GM12878 (cell line): ENCODE results near the gene TACR2. TPM values are rescaled to one million over a fixed set of nuclear protein-coding genes. Genes with fewer than 3 reads are reported as not detected.

Experiments
- ATAC-seq: fragments of 200-7000 bp; cut with Tn5 transposase; 3 replicates; pipeline ENCODE4 v1.9.1; 2020; ENCODE audit warnings: mild to moderate bottlenecking, moderate library complexity
- BruUV-seq: library from RNA; stranded (reverse); fragments of 400-500 nt; replicated peaks from 2 replicates; lab custom pipeline; 2021; lab: Mats Ljungman, UMichigan
- CTCF ChIA-PET: fragments of 300-600 bp; sonication (Branson Sonifier 250); formaldehyde crosslinking; extraction: SDS; loops from one replicate; lab custom pipeline; 2021; ENCODE audit warnings: inconsistent platforms; lab: Yijun Ruan, JAX
- POLR2A ChIA-PET: fragments of 350-600 bp; formaldehyde crosslinking; extraction: SDS; loops from one replicate; lab custom pipeline; 2021; ENCODE audit warnings: inconsistent platforms; lab: Charles Lee
- RAD21 ChIA-PET: fragments of 300-600 bp; sonication (Branson Sonifier 250); formaldehyde crosslinking; loops from one replicate; lab custom pipeline; 2023; ENCODE audit warnings: antibody characterized with exemption; ENCODE audit not compliant: unreplicated experiment; lab: Charles Lee
- SMC1A ChIA-PET: fragments of 300-600 bp; sonication (Branson Sonifier 250); formaldehyde crosslinking; loops from one replicate; lab custom pipeline; 2023; ENCODE audit not compliant: unreplicated experiment, uncharacterized antibody; lab: Charles Lee
- DNase-seq: peaks from one replicate; pipeline ENCODE4 v3.0.0-alpha.2; 2011; ENCODE audit warnings: low read depth, low spot score
- FAIRE-seq: peaks from 3 replicates; lab custom pipeline; 2011; peaks lifted over from hg19 to GRCh38; lab: Jason Lieb, UNC
- H2AFZ ChIP-seq: 2 replicates; pipeline ENCODE4 v1.6.0; 2011; ENCODE audit warnings: low read depth, low read length, control low read depth; ENCODE audit not compliant: control insufficient read depth
- H3K27ac ChIP-seq: 2 replicates; pipeline ENCODE4 v1.5.1; 2011; ENCODE audit warnings: control low read depth; ENCODE audit not compliant: control insufficient read depth, insufficient read depth
- H3K27me3 ChIP-seq, 2 experiments: replicated peaks in 1 of 2; 2 replicates each; pipeline versions ENCODE4 v1.6.0 to v1.6.1; 2011; ENCODE audit warnings: low read length in 1 of 2; ENCODE audit not compliant: control insufficient read depth in 2 of 2, insufficient read depth in 2 of 2
- H3K36me3 ChIP-seq, 2 experiments: 2 replicates each; pipeline ENCODE4 v1.5.1; 2011; ENCODE audit warnings: low read length in 1 of 2; ENCODE audit not compliant: control insufficient read depth in 2 of 2, insufficient read depth in 2 of 2
- H3K4me1 ChIP-seq: 2 replicates; pipeline ENCODE4 v1.6.1; 2011; ENCODE audit warnings: mild to moderate bottlenecking, low read length, moderate library complexity, mixed read lengths; ENCODE audit not compliant: control insufficient read depth, insufficient read depth
- H3K4me2 ChIP-seq: 2 replicates; pipeline ENCODE4 v1.6.0; 2011; ENCODE audit warnings: control low read depth; ENCODE audit not compliant: control insufficient read depth, insufficient read depth
- H3K4me3 ChIP-seq: fragments of 200-600 bp; sonication (generic); 2 replicates; pipeline ENCODE4 v1.5.1; 2016
- H3K79me2 ChIP-seq: 2 replicates; pipeline ENCODE4 v1.6.0; 2011; ENCODE audit warnings: low read length; ENCODE audit not compliant: control insufficient read depth, insufficient read depth
- H3K9ac ChIP-seq: 2 replicates; pipeline ENCODE4 v1.8.0; 2011; ENCODE audit warnings: low read length, control low read depth, mixed read lengths; ENCODE audit not compliant: control insufficient read depth, insufficient read depth
- H3K9me3 ChIP-seq: replicated peaks from 3 replicates; pipeline ENCODE4 v1.5.1; 2011; ENCODE audit warnings: mild to moderate bottlenecking, low read length; ENCODE audit not compliant: control insufficient read depth, insufficient read depth
- H4K20me1 ChIP-seq: 2 replicates; pipeline ENCODE4 v1.6.0; 2011; ENCODE audit not compliant: control insufficient read depth, insufficient read depth
- CHD2 ChIP-seq: IDR thresholded peaks from 2 replicates; pipeline ENCODE4 v1.6.1; 2011; ENCODE audit warnings: low read depth, low read length, improper control_type of control experiment, borderline replicate concordance
- KDM1A ChIP-seq: fragments of 200-600 bp; sonication (generic); IDR thresholded peaks from 2 replicates; pipeline ENCODE4 v1.6.1; 2016; ENCODE audit warnings: borderline replicate concordance
- MEF2B ChIP-seq: fragments of 450-650 bp; IDR thresholded peaks from 2 replicates; pipeline ENCODE4 v1.6.1; 2018; ENCODE audit warnings: mild to moderate bottlenecking, moderate library complexity; ENCODE audit not compliant: partially characterized antibody, poor library complexity, severe bottlenecking
- NR2C1 ChIP-seq: fragments of 450-650 bp; IDR thresholded peaks from 2 replicates; pipeline ENCODE4 v1.6.1; 2017; ENCODE audit warnings: antibody characterized with exemption, mild to moderate bottlenecking, moderate library complexity
- REST ChIP-seq: IDR thresholded peaks from 2 replicates; pipeline ENCODE4 v1.6.1; 2012; ENCODE audit warnings: mild to moderate bottlenecking, low read depth, low read length
- TBL1XR1 ChIP-seq: IDR thresholded peaks from 2 replicates; pipeline ENCODE4 v1.6.1; 2012; ENCODE audit warnings: low read depth, low read length, improper control_type of control experiment
- TCF7 ChIP-seq: IDR thresholded peaks from 2 replicates; pipeline ENCODE4 v1.6.1; 2014; ENCODE audit warnings: antibody characterized with exemption, borderline replicate concordance
- WRNIP1 ChIP-seq: IDR thresholded peaks from 2 replicates; pipeline ENCODE4 v1.6.1; 2011; ENCODE audit warnings: low read depth, low read length, improper control_type of control experiment, borderline replicate concordance
- ZBTB40 ChIP-seq: fragments of 450-650 bp; IDR thresholded peaks from 2 replicates; pipeline ENCODE4 v1.6.1; 2016; ENCODE audit warnings: mild to moderate bottlenecking, moderate library complexity, borderline replicate concordance
- in situ Hi-C: fragments of 300-500 bp; cut with MboI; formaldehyde crosslinking; loops from 9 replicates; pipeline ENCODE4 v1.14.3; 2018; ENCODE audit warnings: mixed read lengths
- intact Hi-C: fragments of 100-400 bp; cut with micrococcal nuclease; formaldehyde crosslinking; loops from one replicate; pipeline ENCODE4 v1.14.2; 2022; ENCODE audit not compliant: unreplicated experiment
- polyA plus RNA-seq, 11 experiments: library from polyadenylated mRNA; depleted of rRNA in 4 of 11; unstranded in 6 of 11; stranded (reverse) in 5 of 11; fragments of >200 nt; fragmentation: Nextera tagmentation in 4 of 11; fragmentation: Illumina TruSeq in 1 of 11; extraction: Ambion mirVana in 4 of 11; extraction: Trizol in 1 of 11; gene quantifications; 1 replicate in 1 of 11; 2 replicates in 10 of 11; pipeline versions ENCODE4 v1.2.1 to v1.2.3, GENCODE V29; 2011 to 2016; ENCODE audit warnings: inconsistent platforms in 2 of 11, missing spikeins in 2 of 11, low read depth in 1 of 11
- total RNA-seq, 4 experiments: library from RNA; depleted of rRNA in 3 of 4; stranded (reverse); fragments of >200 nt in 3 of 4; fragmentation: Illumina TruSeq in 1 of 4; extraction: Trizol in 1 of 4; gene quantifications; 2 replicates each; pipeline versions ENCODE4 v1.2.1 to v1.2.3, GENCODE V29; 2013 to 2021

TACR2 gene
- total and polyA plus RNA-seq, 10 of the 15 experiments (the other 5 are each of a cell fraction or from before 2014, with no cell fraction given), result 0.11 TPM; not detected in 9

- ATAC-seq (no peak), FAIRE-seq (no peak), DNase-seq (no peak)
- SMC1A ChIA-PET, result interaction anchor here (0.9 to 1.9 kb wide), 4 partner anchors 11 to 21 kb away, joined by 3 to 6 read pairs (median 4); no protein-coding TSS in a partner anchor
- no peak overlapping the region for H3K4me3 ChIP-seq
- H3K36me3 ChIP-seq, result no peaks in the 10 kb centered on the region
- no peak overlapping the region for H3K4me2 ChIP-seq
- POLR2A ChIA-PET, result interaction anchor here (0.6 to 0.7 kb wide), 4 partner anchors 14 to 696 kb away, joined by 3 to 10 read pairs (median 7); no protein-coding TSS in a partner anchor
- no peaks in the 10 kb centered on the region for H3K9me3 ChIP-seq
- no peaks in the 10 kb centered on the region for H4K20me1 ChIP-seq
- no TSS peak for BruUV-seq
- H3K27me3 ChIP-seq, result no peaks in the 10 kb centered on the region
- no peak overlapping the region for H2AFZ ChIP-seq
- in situ Hi-C loops, result no loop called here
- CTCF ChIA-PET, result interaction anchor here (1.2 to 1.7 kb wide), 5 partner anchors 13 to 41 kb away, joined by 3 to 7 read pairs (median 4); no protein-coding TSS in a partner anchor
- H3K79me2 ChIP-seq, result no peaks in the 10 kb centered on the region
- intact Hi-C loops, result no loop called here
- RAD21 ChIA-PET, result interaction anchor here (1.5 kb wide), 1 partner anchor 35 kb away, joined by 4 read pairs; no protein-coding TSS in a partner anchor
- no peak for TF ChIP-seq TCF7
- TF ChIP-seq MEF2B, result no peak
- no peak for TF ChIP-seq KDM1A
- no peak for TF ChIP-seq REST
- TF ChIP-seq ZBTB40, result no peak
- no peak for TF ChIP-seq TBL1XR1
- TF ChIP-seq WRNIP1, result no peak
- TF ChIP-seq CHD2, result no peak
- TF ChIP-seq NR2C1, result no peak
- no peak overlapping the region for H3K27ac ChIP-seq
- H3K9ac ChIP-seq, result no peak overlapping the region
- no peaks in the 10 kb centered on the region; the same call in 1 of the 2 replicates for H3K4me1 ChIP-seq
Observed at GRCh38 chr10:69446229-69446628, 29.5 kb upstream of the TACR2 start.
